Karpas-422 (cell line): ENCODE measurements around the gene JADE3. TPM values are rescaled to one million over a fixed set of nuclear protein-coding genes. Genes with fewer than 3 reads are reported as not detected.

Source experiments
- DNase-seq: peaks from one replicate; pipeline ENCODE4 v3.0.0-alpha.2; 2015
- H2AFZ ChIP-seq: fragments of 200-600 bp; sonication (generic); 2 replicates; pipeline ENCODE4 v1.6.1; 2014; ENCODE audit warnings: antibody characterized with exemption, low read length, mixed read lengths
- H3K27ac ChIP-seq: fragments of 200-600 bp; sonication (generic); 2 replicates; pipeline ENCODE4 v1.5.1; 2014; ENCODE audit warnings: mild to moderate bottlenecking, low read length, moderate library complexity
- H3K27me3 ChIP-seq: fragments of 200-600 bp; sonication (generic); 2 replicates; pipeline ENCODE4 v1.6.1; 2014; ENCODE audit warnings: low read length, mixed read lengths
- H3K36me3 ChIP-seq: fragments of 200-600 bp; sonication (generic); 2 replicates; pipeline ENCODE4 v1.6.1; 2014; ENCODE audit warnings: low read length, mixed read lengths; ENCODE audit not compliant: insufficient read depth
- H3K4me1 ChIP-seq: fragments of 200-600 bp; sonication (generic); 2 replicates; pipeline ENCODE4 v1.6.1; 2014; ENCODE audit warnings: mild to moderate bottlenecking, low read length, mixed read lengths
- H3K4me2 ChIP-seq: fragments of 200-600 bp; sonication (generic); 2 replicates; pipeline ENCODE4 v1.6.1; 2014; ENCODE audit warnings: low read length, low read depth, mild to moderate bottlenecking; ENCODE audit not compliant: poor library complexity, severe bottlenecking
- H3K4me3 ChIP-seq: fragments of 200-600 bp; sonication (generic); 2 replicates; pipeline ENCODE4 v1.5.1; 2014; ENCODE audit warnings: mild to moderate bottlenecking, antibody characterized with exemption, low read length, mixed read lengths
- H3K79me2 ChIP-seq: fragments of 200-600 bp; sonication (generic); 2 replicates; pipeline ENCODE4 v1.6.1; 2014; ENCODE audit warnings: mild to moderate bottlenecking, low read length, mixed read lengths
- H3K9ac ChIP-seq: fragments of 200-600 bp; sonication (generic); 2 replicates; pipeline ENCODE4 v1.6.0; 2014; ENCODE audit warnings: low read length
- H3K9me2 ChIP-seq: fragments of 200-600 bp; sonication (generic), shearing (Covaris generic); replicated peaks from 2 replicates; pipeline ENCODE4 v1.6.0; 2014; ENCODE audit warnings: mild to moderate bottlenecking, low read length, moderate library complexity; ENCODE audit not compliant: insufficient read depth
- H3K9me3 ChIP-seq: fragments of 300-700, 200-600 bp; sonication (generic); 2 replicates; pipeline ENCODE4 v1.6.1; 2014; ENCODE audit warnings: low read length, mixed read lengths
- H4K20me1 ChIP-seq: fragments of 200-600 bp; sonication (generic); 2 replicates; pipeline ENCODE4 v1.6.1; 2014; ENCODE audit warnings: mild to moderate bottlenecking, antibody characterized with exemption, low read length, low read depth; ENCODE audit not compliant: insufficient read depth
- total RNA-seq: library from RNA; depleted of rRNA; stranded (reverse); fragments of >200 nt; shearing (Covaris generic); gene quantifications from 2 replicates; pipeline ENCODE4 v1.2.3, GENCODE V29; 2014; ENCODE audit warnings: low replicate concordance; rRNA removed

JADE3 gene
- 0.07 and 0.29 TPM in 2 replicates for total RNA-seq

GRCh38 chrX:46912098-46912602, at the start of gene JADE3:
TSS of gene JADE3 (plus strand) at chrX:46912421. CDS start at chrX:46984895, 72,474 bp downstream.
- peak within 1 kb of the TSS; percentile 66 for H3K4me3 ChIP-seq
- H4K20me1 ChIP-seq, result no peaks in the 10 kb centered on the region
- no peak within 1 kb of the TSS for H3K27ac ChIP-seq
- no peaks in the 10 kb centered on the region for H3K9me3 ChIP-seq
- peak within 1 kb of the TSS; percentile 56; the same call in 1 of the 2 replicates for H2AFZ ChIP-seq
- H3K9ac ChIP-seq, result peak within 1 kb of the TSS; percentile 50
- H3K36me3 ChIP-seq, result no peaks in the 10 kb centered on the region
- no peaks in the 10 kb centered on the region for H3K9me2 ChIP-seq
- peaks cover 6% of the 10 kb centered on the region for H3K4me1 ChIP-seq
- peak within 1 kb of the TSS; percentile 67 for H3K4me2 ChIP-seq
- H3K27me3 ChIP-seq, result no peaks in the 10 kb centered on the region
- peak; percentile 43 for DNase-seq
- H3K79me2 ChIP-seq, result no peaks in the 10 kb centered on the region

DNA sequence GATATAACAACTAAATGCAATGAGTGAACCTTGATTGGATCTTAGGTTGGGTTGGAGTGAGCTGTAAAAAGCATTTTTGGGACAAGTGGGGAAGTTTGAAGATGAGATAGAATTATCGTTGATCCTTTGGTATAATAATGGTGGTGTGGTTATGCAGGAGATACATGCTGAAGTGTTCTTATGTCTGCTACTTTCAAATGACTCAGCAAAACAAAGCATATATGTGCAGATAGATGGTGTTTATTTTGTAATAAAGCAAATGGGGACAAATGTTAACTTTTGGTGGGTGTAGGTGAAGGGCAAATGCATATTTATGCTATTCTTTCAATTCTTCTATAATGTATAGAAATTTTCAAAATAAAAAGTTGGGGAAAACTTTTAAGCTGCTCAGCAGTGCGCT, 49.1 kb upstream of the JADE3 start:
- H3K79me2 ChIP-seq, result peaks cover 43% of the 10 kb centered on the region

DNA sequence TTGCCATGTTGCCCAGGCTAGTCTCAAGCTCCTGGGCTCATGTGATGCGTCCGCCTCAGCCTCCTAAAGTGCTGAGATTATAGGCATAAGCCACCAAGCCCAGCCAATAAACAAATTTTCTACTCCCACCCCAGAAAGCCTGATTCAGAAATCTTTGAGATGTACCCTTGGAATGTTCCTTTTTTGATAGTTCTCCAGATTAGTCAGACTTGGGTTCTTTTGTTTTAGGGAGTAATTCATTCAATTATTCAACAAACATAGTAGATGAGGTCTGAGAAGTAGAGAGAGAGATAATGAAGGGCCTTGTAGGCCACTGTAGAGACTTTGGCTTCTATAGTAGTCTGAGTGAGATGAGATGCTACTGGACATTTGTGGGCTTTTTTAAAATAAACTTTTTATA, 47.6 kb upstream of the JADE3 start:
- H3K9me3 ChIP-seq, result no peaks in the 10 kb centered on the region
- H3K9me2 ChIP-seq, result no peaks in the 10 kb centered on the region
- no peak for DNase-seq
- 0 out of 2 replicates have a peak, but pooled peaks cover 5% of the 10 kb centered on the region for H3K36me3 ChIP-seq
- H3K4me2 ChIP-seq, result no peak overlapping the region
- H2AFZ ChIP-seq, result no peak overlapping the region
- H3K79me2 ChIP-seq, result peaks cover 35% of the 10 kb centered on the region
- no peaks in the 10 kb centered on the region for H3K27me3 ChIP-seq
- no peaks in the 10 kb centered on the region for H3K4me1 ChIP-seq
- no peaks in the 10 kb centered on the region for H4K20me1 ChIP-seq
- H3K4me3 ChIP-seq, result no peak overlapping the region
- H3K9ac ChIP-seq, result no peak overlapping the region
- H3K27ac ChIP-seq, result no peak overlapping the region

More for the DNA sequence above, 49.1 kb upstream of the JADE3 start:
- H2AFZ ChIP-seq, result no peak overlapping the region
- no peak overlapping the region for H3K4me3 ChIP-seq
- H3K27me3 ChIP-seq, result no peaks in the 10 kb centered on the region
- H3K9ac ChIP-seq, result no peak overlapping the region
- H3K27ac ChIP-seq, result no peak overlapping the region
- no peaks in the 10 kb centered on the region for H3K9me2 ChIP-seq
- no peak for DNase-seq
- no peaks in the 10 kb centered on the region for H3K9me3 ChIP-seq
- no peak overlapping the region for H3K4me2 ChIP-seq
- H3K36me3 ChIP-seq, result 0 out of 2 replicates have a peak, but pooled peaks cover 5% of the 10 kb centered on the region
- no peaks in the 10 kb centered on the region for H4K20me1 ChIP-seq
- no peaks in the 10 kb centered on the region for H3K4me1 ChIP-seq

DNA sequence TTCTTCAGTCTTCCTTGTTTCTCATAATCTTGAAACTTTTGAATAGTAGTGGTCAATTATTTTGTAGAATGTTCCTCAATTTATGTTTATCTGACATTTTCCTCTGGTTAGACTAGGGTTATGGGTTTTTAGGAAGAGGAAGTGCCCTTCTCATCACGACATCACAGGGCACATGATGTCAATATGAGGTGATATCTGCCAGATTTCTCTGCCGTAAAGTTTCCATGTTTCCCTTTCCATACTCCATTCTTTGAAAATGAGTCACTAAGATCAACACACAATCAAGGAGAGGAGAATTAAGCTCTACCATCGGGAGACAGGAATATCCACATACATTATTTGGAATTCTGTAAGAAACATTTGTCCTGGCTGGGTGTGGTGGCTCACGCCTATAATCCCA, 46.9 kb upstream of the JADE3 start:
- H3K4me2 ChIP-seq, result no peak overlapping the region
- peaks cover 34% of the 10 kb centered on the region for H3K79me2 ChIP-seq
- no peak for DNase-seq
- no peaks in the 10 kb centered on the region for H3K9me3 ChIP-seq
- no peak overlapping the region for H2AFZ ChIP-seq
- no peaks in the 10 kb centered on the region for H3K9me2 ChIP-seq
- no peak overlapping the region for H3K27ac ChIP-seq
- H4K20me1 ChIP-seq, result no peaks in the 10 kb centered on the region
- no peak overlapping the region for H3K9ac ChIP-seq
- H3K36me3 ChIP-seq, result 0 out of 2 replicates have a peak, but pooled peaks cover 2% of the 10 kb centered on the region
- H3K27me3 ChIP-seq, result no peaks in the 10 kb centered on the region
- no peaks in the 10 kb centered on the region for H3K4me1 ChIP-seq
- no peak overlapping the region for H3K4me3 ChIP-seq

GRCh38 chrX:46866726-46867125, 45.5 kb upstream of the JADE3 start:
- Histone ChIP-seq H3K4me2 (no peak overlapping the region), H3K36me3 (no peaks in the 10 kb centered on the region), H3K9me2 (no peaks in the 10 kb centered on the region), H3K4me1 (no peaks in the 10 kb centered on the region), H3K79me2 (peaks cover 28% of the 10 kb centered on the region), H3K9me3 (no peaks in the 10 kb centered on the region), H2AFZ (no peak overlapping the region), H3K9ac (no peak overlapping the region), H3K4me3 (no peak overlapping the region), H3K27ac (no peak overlapping the region), H3K27me3 (no peaks in the 10 kb centered on the region), H4K20me1 (no peaks in the 10 kb centered on the region)
- no peak for DNase-seq

- H4K20me1 ChIP-seq, result no peaks in the 10 kb centered on the region
These were observed 38.5 kb upstream of the JADE3 start for GRCh38 chrX:46873746-46874145.

GRCh38 chrX:46876901-46877300, 35.3 kb upstream of the JADE3 start:
- H3K79me2 ChIP-seq, result peaks cover 17% of the 10 kb centered on the region
- no peaks in the 10 kb centered on the region for H3K27me3 ChIP-seq
- DNase-seq, result no peak
- H3K9me2 ChIP-seq, result no peaks in the 10 kb centered on the region
- H3K9me3 ChIP-seq, result no peaks in the 10 kb centered on the region
- H3K4me3 ChIP-seq, result no peak overlapping the region
- H3K9ac ChIP-seq, result no peak overlapping the region
- H3K4me1 ChIP-seq, result no peaks in the 10 kb centered on the region
- no peaks in the 10 kb centered on the region for H4K20me1 ChIP-seq
- H3K36me3 ChIP-seq, result no peaks in the 10 kb centered on the region; the same call in 1 of the 2 replicates
- no peak overlapping the region for H3K4me2 ChIP-seq
- no peak overlapping the region for H2AFZ ChIP-seq
- no peak overlapping the region for H3K27ac ChIP-seq

More at GRCh38 chrX:46873746-46874145, 38.5 kb upstream of the JADE3 start:
- Histone ChIP-seq H3K9me3 (no peaks in the 10 kb centered on the region), H3K36me3 (no peaks in the 10 kb centered on the region), H2AFZ (no peak overlapping the region), H3K4me2 (no peak overlapping the region), H3K79me2 (peaks cover 27% of the 10 kb centered on the region), H3K9ac (no peak overlapping the region), H3K9me2 (no peaks in the 10 kb centered on the region), H3K27ac (no peak overlapping the region), H3K27me3 (no peaks in the 10 kb centered on the region), H3K4me1 (no peaks in the 10 kb centered on the region), H3K4me3 (no peak overlapping the region)
- no peak for DNase-seq

DNA sequence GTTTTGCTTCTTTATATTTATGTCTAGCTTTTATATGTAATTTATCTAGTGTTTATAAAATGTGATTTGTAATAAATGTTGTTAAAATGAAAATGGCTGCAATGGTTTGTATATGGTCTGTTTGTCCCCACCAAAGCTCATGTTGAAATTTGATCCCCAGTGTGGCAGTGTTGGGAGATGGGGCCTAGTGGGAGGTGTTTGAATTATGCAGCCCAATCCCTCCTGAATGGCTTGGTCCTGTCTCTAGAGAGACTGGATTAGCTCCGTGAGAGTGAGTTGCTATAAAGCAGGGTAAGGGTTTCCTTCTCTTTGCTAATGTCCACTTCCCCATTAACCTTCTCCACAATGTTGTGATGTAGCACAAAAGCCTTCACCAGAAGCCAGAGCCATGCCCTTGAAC, 30.0 kb upstream of the JADE3 start:
- no peak overlapping the region for H3K4me3 ChIP-seq
- no peak overlapping the region for H3K9ac ChIP-seq
- no peak overlapping the region for H3K27ac ChIP-seq
- H3K4me2 ChIP-seq, result no peak overlapping the region
- no peaks in the 10 kb centered on the region for H3K4me1 ChIP-seq
- H3K9me2 ChIP-seq, result no peaks in the 10 kb centered on the region
- no peaks in the 10 kb centered on the region; the same call in 1 of the 2 replicates for H3K36me3 ChIP-seq
- H3K27me3 ChIP-seq, result no peaks in the 10 kb centered on the region
- no peak for DNase-seq
- H2AFZ ChIP-seq, result no peak overlapping the region
- no peaks in the 10 kb centered on the region for H4K20me1 ChIP-seq
- no peaks in the 10 kb centered on the region for H3K79me2 ChIP-seq
- no peaks in the 10 kb centered on the region for H3K9me3 ChIP-seq
